ENCODE data around the gene TNKS2.

TNKS2 gene

GRCh38 chr10:91864099-91864498 is 65.9 kb downstream of the TNKS2 start:
- no peak overlapping the region for H3K4me3 ChIP-seq (ENCODE audit: low read depth, low read length)
- no peak for TF ChIP-seq CTCF (IDR thresholded peaks at IDR 0.05; ENCODE audit: insufficient read depth, low read depth, low read length, missing control alignments)
- no peak for DNase-seq (ENCODE audit: low read depth)

- no peak overlapping the region for H3K4me3 ChIP-seq (ENCODE audit: low read depth, low read length)
- DNase-seq (ENCODE audit: low read depth): no peak
- no peak for TF ChIP-seq CTCF (IDR thresholded peaks at IDR 0.05; ENCODE audit: insufficient read depth, low read depth, low read length, missing control alignments)
These were observed 66.5 kb downstream of the TNKS2 start for GRCh38 chr10:91864744-91865143.

- no peak for DNase-seq (ENCODE audit: low read depth)
- H3K4me3 ChIP-seq (ENCODE audit: low read depth, low read length): no peak overlapping the region
- TF ChIP-seq CTCF (IDR thresholded peaks at IDR 0.05; ENCODE audit: insufficient read depth, low read depth, low read length, missing control alignments): no peak
These were observed 67.4 kb downstream of the TNKS2 start for GRCh38 chr10:91865562-91866081.

- no peak for DNase-seq (ENCODE audit: low read depth)
- TF ChIP-seq CTCF (IDR thresholded peaks at IDR 0.05; ENCODE audit: insufficient read depth, low read depth, low read length, missing control alignments): no peak
These were observed 76.9 kb downstream of the TNKS2 start for GRCh38 chr10:91875156-91875555.

GRCh38 chr10:91875779-91876178 is 77.6 kb downstream of the TNKS2 start:
- DNase-seq (ENCODE audit: low read depth): no peak
- H3K4me3 ChIP-seq (ENCODE audit: low read depth, low read length): no peak overlapping the region
- no peak for TF ChIP-seq CTCF (IDR thresholded peaks at IDR 0.05; ENCODE audit: insufficient read depth, low read depth, low read length, missing control alignments)

More at GRCh38 chr10:91875156-91875555, 76.9 kb downstream of the TNKS2 start:
- H3K4me3 ChIP-seq (ENCODE audit: low read depth, low read length): no peak overlapping the region

GRCh38 chr10:91879515-91880170 is 81.4 kb downstream of the TNKS2 start:
- no peak overlapping the region for H3K4me3 ChIP-seq (ENCODE audit: low read depth, low read length)
- TF ChIP-seq CTCF (IDR thresholded peaks at IDR 0.05; ENCODE audit: insufficient read depth, low read depth, low read length, missing control alignments): no peak

GRCh38 chr10:91880310-91880709 is 82.1 kb downstream of the TNKS2 start:
- DNase-seq (ENCODE audit: low read depth): no peak
- no peak overlapping the region for H3K4me3 ChIP-seq (ENCODE audit: low read depth, low read length)
- no peak for TF ChIP-seq CTCF (IDR thresholded peaks at IDR 0.05; ENCODE audit: insufficient read depth, low read depth, low read length, missing control alignments)

More at GRCh38 chr10:91879515-91880170, 81.4 kb downstream of the TNKS2 start:
- no peak for DNase-seq (ENCODE audit: low read depth)
